HG02852 (cell line): Measurements from ENCODE around the gene MARK4.
"Not testable (repeated sequence)": the region's sequence is repeated elsewhere in the genome, so short reads cannot be mapped to it uniquely, and the experiment has no call there.

Source experiments
- ATAC-seq: cut with Tn5 transposase; IDR thresholded peaks from one replicate; pipeline ENCODE4 v1.9.1; 2021; ENCODE audit warnings: mild to moderate bottlenecking, moderate library complexity; ENCODE audit not compliant: unreplicated experiment

Gene MARK4

DNA sequence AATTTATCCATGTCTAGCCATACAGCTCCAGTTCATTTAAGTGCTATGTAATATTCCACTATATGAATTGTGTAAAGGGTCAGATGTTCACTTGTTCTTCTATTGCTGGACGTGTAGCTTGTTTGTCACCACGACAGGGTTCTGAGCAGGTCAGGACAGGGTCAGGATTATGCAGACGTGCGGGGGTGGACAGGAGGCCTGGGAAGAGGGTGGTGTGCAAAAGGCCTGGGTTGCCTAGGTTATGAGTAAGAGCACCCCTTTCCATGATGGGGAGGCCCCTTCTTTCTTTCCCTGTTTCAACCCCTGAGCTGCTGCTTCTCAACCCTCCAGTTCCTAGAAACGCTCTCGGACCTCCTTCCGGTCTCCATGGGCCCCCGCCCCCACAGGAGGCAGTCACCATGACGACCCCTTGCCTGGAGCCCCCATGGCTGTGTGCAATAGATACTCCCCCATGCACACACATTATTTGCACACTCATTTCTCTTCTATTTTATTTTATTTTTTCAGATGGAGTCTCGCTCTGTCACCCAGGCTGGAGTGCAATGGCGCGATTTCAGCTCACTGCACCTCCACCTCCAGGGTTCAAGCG is 7.8 kb upstream of the MARK4 start:
- ATAC-seq, result no peak

DNA sequence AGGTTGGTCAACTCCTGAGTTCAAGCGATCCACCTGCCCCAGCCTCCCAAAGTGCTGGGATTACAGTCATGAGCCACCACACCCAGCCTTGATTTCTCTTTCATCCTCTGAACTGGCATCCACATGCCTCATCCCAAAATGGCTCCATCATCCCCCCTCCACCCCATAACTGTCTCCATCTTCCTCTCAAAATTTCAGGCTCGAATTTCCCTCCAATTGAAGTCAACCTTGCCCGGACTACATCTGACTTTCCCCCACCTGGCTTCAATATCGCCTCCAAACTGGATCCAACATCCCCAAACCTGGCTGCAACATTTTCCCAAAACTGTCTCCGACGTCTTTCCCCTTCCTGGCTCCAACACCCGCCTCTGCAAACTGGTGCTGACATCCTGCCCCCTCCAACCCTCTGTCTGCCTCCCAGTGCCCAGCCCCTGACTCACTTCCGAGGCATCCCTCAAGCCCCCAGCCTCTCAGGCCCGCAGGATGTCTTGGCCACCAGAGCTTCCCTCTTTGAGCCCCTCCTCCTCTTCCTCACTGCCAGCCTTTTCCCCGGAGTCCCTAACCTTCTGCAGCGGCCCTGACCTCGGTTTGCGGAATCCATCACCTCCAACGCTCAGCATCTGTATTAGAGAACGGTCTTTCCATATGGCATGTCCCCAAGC is 6.8 kb upstream of the MARK4 start:
- ATAC-seq, result no peak

DNA sequence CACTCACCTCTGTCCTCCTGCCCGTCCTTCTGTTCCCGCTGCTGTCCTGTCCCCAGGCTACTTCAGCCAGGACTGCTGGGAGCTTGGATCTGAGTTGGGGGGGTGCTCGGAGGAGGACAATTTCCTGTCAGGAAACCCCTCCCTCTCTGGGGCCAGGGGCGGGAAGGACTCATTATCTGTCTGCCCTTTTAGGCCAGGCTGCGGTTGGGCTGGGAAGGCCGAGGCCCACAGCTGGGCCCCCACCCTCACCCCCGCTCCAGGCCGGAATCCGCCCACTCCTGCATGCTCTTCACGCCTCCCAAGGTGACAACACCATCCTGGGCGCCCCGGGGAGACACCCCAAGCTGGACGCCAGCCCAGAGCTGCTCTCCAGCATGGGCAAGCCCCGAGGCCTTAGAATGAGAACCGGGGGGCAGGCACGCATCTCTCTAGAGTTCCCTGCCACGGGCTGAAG is 5.7 kb upstream of the MARK4 start, which contains the start of gene EXOC3L2:
Gene EXOC3L2 (minus strand): TSS at position 74 of the 454 bp plus-strand sequence. CDS start 6,362 bp downstream, outside the sequence.
- no peak for ATAC-seq

DNA sequence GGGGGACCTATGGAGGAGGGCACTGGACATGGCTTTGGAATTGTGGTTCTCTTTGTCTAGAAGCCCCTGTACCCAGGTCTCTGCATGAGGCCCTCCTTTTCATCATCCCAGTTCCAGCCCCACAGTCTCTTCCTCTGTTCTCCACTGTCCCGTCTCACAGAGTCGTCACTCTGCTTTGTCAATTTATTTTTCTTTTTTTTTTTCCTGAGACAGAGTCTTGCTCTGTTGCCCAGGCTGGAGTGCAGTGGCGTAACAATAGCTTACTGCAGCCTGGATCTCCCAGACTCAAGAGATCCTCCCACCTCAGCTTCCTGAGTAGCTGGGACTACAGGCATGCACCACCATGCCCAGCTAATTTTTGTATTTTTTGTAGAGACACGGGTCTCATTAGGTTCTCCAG is 5.2 kb upstream of the MARK4 start:
- ATAC-seq, result no peak

DNA sequence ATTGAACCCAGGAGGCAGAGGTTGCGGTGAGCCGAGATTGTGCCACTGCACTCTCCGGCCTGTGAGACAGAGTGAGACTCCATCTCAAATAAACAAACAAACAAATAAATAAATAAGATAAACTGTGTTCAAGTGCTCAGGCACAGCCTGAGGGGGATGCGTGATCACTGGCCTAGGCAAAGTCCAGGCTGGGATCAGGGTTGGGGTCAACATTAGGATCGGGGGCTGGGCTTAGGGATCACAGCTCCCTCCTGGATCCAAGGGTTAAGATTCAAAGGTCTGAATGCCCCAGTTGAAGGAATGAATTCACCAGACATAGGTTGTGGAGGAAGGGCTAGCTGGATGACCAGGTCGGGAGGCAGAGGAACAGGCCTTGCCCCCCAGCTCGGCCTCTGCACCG is 3.9 kb upstream of the MARK4 start:
- no peak for ATAC-seq

DNA sequence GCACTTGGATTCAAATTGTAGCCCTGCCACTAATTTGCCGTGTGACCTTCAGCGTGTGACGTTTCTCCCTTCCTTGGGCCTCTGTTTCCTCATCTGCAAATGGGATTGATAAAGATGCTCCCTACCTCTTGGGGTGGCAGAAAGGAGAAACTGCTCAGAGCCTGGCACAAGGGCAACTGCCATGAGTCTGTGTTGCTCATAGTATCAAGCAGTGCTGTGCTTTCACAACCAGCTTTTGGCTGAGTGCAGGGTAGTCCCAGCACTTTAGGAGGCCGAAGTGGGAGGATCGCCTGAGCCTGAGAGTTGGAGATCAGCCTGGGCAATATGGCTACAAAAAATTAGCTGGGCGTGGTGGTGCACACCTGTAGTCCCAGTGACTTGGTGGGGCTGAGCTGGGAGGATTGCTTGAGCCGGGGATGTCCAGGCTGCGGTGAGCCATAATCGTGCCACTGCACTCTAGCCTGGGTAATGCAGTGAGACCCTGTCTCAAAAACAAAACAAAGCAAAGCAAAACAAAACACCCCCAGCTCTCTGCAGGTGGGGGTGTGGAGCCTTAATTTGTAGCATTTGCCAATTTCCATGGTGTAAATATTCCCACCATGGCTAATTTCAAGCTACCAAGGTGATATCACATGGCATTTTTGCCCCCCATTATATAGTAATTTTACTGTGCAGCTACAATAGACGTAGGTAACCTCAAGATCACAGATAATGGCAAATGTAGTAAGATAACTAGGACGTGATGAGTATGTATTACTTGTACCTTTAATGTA is 1.6 kb upstream of the MARK4 start:
- ATAC-seq, result no peak

DNA sequence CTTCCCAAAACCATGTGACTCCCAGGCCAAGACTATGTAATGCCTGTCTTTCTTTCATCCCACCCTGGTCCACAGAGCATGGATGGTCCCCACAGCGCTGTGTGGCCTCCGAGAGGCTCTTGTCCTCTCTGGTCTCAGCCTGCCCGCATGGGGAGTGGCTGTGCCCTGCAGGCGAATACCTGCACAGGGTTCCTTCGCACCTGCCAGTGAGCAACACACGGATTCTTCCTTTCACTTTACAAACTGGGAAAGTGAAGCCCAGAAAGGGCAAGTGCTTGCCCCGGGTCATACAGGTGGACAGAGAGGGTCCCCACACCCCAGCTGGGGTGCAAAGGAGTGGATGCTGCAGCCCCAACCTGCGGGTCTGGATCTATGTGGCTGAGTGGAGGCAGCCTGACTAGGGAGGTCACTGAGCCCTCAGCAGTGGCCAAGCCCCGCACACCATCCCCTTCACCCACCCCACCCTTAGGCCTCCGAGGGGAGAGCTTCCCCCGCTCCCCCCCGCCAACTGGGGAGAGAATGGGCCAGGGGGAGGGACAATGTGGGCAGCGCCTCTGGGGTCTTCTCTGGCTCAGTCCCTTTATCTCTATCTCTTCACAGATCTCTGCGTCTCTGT is 747 bp upstream of the MARK4 start:
- no peak for ATAC-seq

DNA sequence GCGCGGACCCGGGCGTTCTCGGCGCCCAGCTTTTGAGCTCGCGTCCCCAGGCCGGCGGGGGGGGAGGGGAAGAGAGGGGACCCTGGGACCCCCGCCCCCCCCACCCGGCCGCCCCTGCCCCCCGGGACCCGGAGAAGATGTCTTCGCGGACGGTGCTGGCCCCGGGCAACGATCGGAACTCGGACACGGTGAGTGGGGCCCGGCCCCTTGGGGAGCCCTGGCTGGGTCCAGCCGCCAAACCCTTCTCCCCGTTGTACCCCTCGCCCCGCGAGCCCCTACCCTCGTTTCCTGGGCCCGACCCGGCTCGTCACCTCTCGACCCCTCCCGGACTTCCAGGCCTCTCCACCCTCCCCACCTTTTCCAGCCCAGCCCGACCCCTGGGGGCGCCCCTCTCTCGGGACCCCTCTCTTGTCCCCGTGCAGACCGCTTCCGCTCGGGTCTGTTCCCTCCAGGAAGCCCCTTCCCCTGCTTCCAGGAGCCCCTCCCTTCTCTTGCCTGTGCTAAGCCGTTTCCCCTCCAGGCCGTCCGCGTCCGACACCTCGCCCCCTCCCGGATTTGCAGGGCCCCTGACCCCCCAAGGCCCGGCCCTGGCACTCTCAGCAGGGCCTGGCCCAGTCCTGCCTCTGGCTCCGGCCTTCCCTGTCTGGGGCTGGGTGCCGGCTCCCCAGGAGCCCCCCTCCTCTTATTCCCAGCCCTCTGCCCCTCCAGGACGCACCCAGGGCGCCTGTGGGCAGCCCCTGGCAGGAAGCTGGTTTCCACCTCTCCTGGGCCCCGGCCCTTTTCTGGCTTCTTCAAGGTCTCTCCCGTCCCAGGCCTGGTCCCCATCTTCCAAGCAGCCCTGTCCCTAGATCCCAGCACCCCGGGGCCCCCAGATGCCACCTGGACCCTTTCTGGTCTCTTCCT is 632 bp downstream of the MARK4 start:
- ATAC-seq, result no peak

DNA sequence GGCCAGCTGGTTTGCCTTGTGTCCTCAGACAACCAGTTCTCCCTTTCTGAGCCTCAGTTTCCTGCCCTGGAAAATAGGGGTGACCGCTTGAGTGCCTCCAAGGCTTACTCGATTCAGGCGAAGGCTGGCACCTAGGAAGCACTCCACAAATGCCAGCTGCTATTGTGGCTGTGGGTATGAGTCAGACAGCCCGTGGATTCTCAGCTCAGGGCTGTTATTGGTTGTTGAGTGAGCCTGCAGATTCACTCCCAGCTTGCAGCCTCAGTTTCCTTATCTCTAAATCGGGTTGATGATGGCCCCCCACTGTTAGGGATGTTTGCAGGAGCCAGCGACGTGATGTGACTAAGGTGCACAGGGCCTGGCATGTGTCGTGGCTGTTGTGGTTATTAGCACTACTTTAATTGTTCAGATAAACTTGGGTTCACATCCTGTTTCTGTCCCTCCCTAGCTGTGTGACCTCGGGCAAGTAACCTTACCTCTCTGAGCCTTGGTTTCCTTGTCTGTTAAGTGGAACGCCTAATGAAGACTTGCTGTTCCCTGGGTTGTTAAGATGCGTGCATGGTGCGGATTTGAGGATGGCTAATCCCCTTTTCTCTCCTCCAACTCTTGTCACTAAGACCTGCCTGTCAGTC is 2.4 kb downstream of the MARK4 start:
- no peak for ATAC-seq

DNA sequence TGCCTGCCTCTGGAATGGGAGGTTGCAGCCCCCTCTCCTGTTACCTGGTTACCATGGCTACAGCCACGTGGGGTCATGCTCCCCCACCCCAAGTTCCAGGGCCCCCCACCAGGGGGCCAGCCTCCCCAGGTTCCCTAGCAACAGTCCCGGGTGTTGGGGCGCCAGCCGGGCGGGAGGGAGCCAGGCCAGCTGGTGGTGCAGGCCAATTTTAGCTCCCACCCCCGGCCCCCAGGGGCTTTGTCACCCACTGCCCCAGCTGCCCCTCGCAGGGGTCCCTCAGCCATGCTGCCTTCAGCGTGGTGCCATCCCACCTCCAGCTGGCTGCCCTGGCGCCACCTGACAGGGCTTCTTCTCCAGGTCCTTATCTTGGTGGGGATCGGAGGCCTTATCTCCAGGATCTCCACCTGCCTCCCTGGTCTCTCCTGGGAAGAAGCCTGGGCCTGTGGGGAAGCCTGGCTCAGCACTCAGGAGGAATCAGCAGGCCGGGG is 3.0 kb downstream of the MARK4 start:
- ATAC-seq, result no peak

DNA sequence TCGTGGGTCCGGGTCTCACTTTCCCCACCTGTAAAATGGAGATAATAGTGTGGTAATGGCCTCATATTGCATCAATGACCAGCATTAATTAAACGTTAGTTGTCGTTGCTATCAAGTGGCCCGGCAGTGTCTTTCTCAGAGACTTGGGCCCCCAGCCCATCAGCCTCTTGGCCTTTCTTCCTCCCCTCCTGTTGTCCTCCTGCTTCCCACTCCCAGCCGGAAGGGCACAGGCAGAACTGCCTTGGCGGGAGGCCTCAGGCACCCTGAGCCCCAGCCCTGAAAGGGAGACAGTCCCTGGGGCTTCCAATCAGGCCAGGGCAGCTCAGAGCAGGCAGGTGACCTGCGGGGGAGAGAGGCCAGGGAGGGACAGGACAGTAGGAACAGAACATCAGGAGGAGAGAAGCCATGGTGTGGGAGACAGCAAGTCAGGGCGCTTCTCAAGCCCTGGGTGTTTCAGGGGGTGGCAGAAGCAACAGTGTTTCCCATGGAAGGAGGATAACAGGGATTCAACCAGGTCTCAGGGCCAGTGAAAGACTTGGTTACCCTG is 4.6 kb downstream of the MARK4 start:
- no peak for ATAC-seq

DNA sequence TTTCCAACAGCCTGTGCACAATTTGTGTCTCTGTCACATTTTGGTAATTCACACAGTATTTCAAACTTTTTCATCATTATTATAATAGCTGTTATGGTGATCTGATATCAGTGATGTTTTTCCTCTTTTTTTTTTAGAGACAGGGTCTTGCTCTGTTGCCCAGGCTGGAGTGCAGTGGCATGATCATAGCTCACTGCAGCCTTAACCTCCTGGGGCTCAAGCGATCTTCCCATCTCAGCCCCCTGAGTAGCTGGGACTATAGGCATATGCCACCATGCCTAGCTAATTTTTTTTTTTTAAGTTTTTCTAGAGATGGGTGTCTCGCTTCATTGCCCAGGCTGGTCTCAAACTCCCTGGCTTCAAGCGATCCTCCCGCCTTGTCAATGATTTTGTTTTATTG is 5.8 kb downstream of the MARK4 start:
- no peak for ATAC-seq

DNA sequence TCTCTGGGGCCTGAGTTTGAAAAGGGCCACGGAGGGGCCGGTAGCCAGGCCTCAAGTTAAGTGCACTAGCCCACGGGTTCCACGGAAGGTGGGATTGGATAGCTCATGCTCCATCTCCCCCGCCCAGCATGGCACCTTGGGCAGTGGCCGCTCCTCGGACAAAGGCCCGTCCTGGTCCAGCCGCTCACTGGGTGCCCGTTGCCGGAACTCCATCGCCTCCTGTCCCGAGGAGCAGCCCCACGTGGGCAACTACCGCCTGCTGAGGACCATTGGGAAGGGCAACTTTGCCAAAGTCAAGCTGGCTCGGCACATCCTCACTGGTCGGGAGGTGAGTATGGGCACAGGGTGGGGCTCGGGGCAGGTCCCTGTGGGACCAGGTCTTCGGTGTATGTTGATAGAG is 7.8 kb downstream of the MARK4 start:
- no peak for ATAC-seq

DNA sequence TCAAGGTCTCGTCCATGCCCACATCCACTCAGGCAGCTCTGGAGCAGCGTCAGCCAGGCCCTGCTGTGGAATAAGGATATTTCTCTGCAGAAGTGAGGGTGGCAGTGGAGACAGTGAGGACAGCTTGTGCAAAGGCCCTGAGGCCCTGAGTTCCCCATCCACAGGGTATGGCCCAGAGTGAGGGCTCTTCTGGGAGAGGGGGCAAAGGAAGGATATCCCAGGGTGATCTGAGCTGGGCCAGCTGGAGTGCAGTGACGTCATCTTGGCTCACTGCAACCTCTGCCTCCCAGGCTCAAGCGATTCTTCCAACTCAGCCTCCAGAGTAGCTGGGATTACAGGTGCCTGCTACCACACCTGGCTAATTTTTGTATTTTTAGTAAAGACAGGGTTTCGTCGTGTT is 11.5 kb downstream of the MARK4 start:
- no peak for ATAC-seq

DNA sequence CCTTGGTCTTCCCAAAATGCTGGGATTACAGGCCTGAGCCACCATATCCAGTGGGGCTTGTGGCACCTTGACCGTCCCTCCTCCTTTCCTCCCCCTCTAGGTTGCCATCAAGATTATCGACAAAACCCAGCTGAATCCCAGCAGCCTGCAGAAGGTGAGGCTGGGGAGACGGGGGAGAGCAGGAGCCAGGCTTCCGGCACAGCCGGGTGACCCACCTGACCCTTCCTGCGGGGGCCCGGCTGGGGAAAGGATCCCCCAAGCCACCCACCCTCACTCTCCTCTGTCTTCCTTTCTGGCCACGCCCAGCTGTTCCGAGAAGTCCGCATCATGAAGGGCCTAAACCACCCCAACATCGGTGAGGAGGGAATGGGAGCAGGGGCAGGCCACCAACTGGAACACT is 11.9 kb downstream of the MARK4 start:
- no peak for ATAC-seq

DNA sequence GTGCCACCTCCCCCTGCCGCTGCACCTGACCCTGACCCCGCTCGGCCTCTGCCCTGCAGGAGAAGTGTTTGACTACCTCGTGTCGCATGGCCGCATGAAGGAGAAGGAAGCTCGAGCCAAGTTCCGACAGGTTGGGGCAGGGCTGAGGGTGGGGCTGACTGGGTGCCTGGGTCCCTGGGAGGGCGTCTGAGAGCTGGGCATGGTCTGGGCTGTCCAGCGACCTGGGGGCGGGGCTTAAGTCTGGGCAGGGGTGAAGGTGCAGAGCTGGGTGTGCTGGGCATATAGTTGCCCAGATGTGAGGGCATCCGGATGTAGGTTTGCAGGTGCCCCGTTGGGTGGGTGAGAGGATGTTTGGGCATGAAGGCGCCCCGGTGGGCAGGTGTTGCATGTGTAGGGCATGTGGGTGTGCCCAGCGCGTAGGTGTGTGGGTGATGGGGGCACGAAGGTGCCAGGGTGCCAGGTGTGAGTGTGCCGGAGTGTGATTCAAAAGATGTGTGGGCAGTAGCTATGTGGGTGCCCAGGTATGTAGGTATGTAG is 13.8 kb downstream of the MARK4 start:
- no peak for ATAC-seq

DNA sequence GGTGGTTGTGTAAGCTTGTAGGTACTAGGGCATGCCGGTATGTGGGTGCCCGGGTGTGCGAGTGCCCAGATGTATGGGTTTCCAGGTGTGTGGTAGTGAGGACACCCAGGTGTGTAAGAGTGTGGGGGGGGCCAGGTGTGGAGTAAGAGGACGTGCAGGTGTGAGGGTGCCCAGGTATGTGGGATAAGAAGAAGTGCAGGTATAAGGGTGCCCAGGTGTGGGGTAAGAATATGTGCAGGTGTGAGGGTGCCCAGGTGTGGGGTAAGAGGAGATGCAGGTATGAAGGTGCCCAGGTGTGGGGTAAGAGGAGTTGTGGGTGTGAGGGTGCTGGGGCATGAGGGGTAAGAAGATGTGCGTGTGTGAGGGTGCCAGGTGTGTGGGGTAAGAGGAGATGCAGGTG is 14.3 kb downstream of the MARK4 start:
- no peak for ATAC-seq

DNA sequence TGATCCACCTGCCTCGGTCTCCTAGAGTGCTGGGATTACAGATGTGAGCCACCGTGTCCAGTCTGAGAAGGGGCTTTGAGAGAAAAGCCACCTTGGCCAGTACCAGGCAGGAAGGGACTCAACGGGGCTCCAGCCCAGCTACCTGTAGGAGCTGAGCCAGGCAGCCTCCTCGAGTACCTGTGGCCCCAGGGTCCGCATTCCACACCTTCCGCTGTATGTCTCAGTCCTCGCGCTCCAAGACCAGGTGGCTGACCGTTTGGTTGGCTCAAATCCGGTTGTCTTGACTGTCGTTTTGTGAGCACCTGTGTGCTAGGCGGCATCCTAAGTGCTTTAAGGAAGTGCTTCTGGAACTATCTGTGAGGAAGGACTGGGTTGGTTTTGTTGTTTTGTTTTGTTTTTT is 16.2 kb downstream of the MARK4 start:
- ATAC-seq, result no peak

DNA sequence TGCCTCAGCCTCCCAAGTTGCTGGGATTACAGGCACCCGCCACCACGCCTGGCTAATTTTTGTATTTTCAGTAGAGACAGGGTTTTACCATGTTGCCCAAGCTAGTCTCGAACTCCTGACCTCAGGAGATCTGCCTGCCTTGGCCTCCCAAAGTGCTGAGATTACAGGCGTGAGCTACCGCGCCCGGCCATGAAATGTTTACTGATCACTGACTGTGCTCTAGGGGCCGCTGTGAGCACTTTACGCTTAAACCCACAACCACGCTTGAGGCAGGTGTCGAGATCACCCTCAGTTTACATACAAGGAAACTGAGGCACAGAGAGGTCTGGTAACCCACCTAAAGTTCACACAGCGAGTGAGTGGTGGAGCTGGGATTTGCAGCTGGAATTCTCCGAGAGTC is 18.9 kb downstream of the MARK4 start:
- not testable (repeated sequence) for ATAC-seq
